Gastroesophageal sphincter (tissue), 3 donors: ENCODE measurements around the gene MUC22.

Experiments
- EP300 ChIP-seq: sonication (generic); formaldehyde crosslinking; IDR thresholded peaks from one replicate; pipeline ENCODE4 v1.6.1; 2017; ENCODE audit warnings: antibody characterized with exemption, mild to moderate bottlenecking
- POLR2A ChIP-seq, 2 donors: fragments of 450-650 bp; IDR thresholded peaks; one replicate each; pipeline ENCODE4 v1.6.1; 2017; ENCODE audit warnings: antibody characterized with exemption in 2 of 2, mild to moderate bottlenecking in 2 of 2, moderate library complexity in 1 of 2
- POLR2AphosphoS5 ChIP-seq: sonication (generic); formaldehyde crosslinking; IDR thresholded peaks from one replicate; pipeline ENCODE4 v1.6.1; 2017; ENCODE audit warnings: antibody characterized with exemption
- TF ChIP-seq, protein P1 (sequence below), 4 experiments: fragments of 200-600 bp in 2 of 4; fragments of 450-650 bp in 2 of 4; sonication (generic) in 1 of 4; IDR thresholded peaks; one replicate each; pipeline ENCODE4 v1.5.1; 2017 to 2019; ENCODE audit warnings: antibody characterized with exemption in 4 of 4, mild to moderate bottlenecking in 2 of 4, moderate library complexity in 2 of 4

DNA sequence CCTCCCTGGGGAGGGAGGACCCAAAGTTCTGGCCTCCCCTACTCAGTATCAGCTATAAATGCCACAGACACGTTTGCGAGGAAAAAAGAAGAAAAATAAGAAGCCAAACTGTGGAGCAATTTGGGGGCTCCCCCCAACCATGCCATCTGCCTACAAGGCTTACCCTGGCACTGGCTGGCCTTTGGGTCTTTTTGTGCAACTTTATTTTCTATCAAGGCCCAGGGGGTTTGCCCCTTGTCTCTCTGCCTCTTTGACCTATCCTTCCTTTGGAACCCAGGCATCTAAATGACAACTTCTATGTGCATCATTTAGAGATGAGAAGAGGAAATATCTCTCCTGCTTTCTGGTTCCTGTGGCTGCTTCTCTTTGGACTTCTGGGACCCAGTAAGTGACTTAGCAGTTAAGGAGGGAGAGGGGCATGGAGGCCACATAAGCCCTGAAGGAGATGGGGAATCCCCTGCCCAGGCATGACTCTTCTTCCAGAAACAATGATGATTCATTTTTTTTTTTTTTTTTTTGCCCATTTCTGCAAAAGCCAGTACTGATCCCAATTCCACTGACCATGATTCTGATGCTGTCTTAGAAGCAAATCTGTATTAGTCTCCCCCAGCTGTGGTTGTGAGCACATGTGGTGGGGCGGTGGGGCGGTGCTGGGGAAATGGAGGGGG is at the start of gene MUC22:
- TF ChIP-seq, protein P1, sequence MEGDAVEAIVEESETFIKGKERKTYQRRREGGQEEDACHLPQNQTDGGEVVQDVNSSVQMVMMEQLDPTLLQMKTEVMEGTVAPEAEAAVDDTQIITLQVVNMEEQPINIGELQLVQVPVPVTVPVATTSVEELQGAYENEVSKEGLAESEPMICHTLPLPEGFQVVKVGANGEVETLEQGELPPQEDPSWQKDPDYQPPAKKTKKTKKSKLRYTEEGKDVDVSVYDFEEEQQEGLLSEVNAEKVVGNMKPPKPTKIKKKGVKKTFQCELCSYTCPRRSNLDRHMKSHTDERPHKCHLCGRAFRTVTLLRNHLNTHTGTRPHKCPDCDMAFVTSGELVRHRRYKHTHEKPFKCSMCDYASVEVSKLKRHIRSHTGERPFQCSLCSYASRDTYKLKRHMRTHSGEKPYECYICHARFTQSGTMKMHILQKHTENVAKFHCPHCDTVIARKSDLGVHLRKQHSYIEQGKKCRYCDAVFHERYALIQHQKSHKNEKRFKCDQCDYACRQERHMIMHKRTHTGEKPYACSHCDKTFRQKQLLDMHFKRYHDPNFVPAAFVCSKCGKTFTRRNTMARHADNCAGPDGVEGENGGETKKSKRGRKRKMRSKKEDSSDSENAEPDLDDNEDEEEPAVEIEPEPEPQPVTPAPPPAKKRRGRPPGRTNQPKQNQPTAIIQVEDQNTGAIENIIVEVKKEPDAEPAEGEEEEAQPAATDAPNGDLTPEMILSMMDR (IDR thresholded peaks at IDR 0.05): no peak
- TF ChIP-seq POLR2A (IDR thresholded peaks at IDR 0.05) (no peak), POLR2AphosphoS5 (no peak), EP300 (no peak)
